Kidney glomerular epithelial cell (primary cell): ENCODE results near the gene ZSWIM9.

Source experiments
- DNase-seq: peaks from one replicate; lab custom pipeline; 2025; lab: John Stamatoyannopoulos, UW

Gene ZSWIM9

GRCh38 chr19:48169939-48170803 lies at the start of gene ZSWIM9, which contains the start of gene LIG1:
TSS of gene ZSWIM9 (plus strand) at chr19:48170680. CDS start at chr19:48171803, 1,123 bp downstream.
TSS of gene LIG1 (minus strand) at chr19:48170344. CDS start at chr19:48165566, 4,778 bp downstream.
- peak; percentile 94 for DNase-seq

DNA sequence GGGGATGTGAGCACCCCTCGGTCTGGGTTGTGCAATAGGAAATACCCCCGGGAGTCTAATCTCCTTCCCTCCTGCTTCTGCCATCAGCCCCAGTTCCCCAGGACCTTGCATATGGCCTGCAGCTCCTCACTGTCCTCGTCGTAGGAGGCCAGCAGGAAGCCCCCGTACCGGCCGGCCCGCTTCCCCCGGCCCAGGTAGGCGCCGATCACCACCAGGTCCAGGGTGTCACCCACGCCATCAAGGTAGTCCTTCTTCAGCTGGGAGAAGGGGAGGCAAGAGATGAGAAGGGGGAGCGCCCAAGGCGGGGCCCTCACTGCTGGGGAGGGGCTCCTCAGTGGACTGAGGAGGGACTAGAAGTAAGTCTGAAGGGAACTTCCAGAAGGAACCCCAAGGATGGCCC lies 49.4 kb upstream of the ZSWIM9 start:
- DNase-seq = no peak

GRCh38 chr19:48121909-48122371 lies 48.5 kb upstream of the ZSWIM9 start:
- no peak for DNase-seq

- no peak for DNase-seq
Observed at GRCh38 chr19:48122421-48122820, 48.1 kb upstream of the ZSWIM9 start.

DNA sequence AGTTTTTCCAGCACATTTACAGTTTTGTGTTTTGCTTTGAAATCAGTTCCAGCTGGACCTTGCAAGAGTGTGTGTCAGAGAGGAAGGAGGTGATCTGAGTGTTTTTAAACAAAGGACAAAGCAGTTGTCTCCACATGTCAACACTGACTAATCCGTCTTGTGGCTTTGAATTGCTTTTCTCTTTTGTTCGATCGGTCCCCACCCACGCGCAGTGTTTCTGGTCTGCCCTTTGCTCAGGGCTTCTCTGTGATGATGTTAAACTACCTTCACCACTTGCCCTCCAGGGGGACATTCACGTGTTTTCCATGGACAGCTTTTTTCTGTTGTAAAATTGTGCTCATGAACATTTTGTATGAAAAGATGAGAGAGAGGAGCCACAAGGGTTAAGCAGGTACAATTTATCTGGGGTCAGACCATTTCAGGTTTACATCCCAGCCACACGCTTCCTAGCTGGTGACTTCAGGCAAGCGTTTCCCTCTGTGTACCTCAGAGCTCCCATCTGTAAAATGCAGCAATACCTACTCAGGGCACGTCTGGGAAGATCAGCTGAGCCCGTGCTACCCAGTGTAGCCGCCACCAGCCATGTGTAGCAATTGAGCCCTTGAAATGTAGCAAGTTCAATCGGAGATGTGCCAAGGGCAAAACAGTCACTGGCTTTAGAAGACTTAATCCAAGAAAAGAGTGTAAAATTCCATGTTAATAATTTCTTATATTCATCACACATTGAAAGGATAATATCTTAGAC lies 46.4 kb upstream of the ZSWIM9 start:
- peak; percentile 33 for DNase-seq

DNA sequence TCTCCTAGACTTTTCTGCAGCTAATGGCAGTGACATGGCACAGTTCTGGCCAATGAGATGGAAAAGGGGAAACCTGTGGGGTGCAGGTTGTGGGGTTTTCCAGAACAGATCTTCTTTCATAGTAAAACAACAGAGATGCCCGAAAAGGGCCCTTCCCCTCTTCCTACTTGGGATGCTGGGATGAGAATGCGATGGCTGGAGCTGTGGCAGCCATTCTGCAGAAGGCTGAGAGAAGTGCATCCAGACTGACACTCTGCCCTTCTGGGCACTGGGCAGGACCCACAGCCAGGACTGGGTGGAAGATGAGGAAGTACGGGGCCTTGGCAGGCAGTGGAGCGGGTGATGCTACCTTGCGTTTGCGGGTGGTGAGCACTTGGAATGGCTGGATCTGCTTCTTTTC lies 42.9 kb upstream of the ZSWIM9 start:
- no peak for DNase-seq

GRCh38 chr19:48133094-48133493 lies 37.4 kb upstream of the ZSWIM9 start:
- no peak for DNase-seq

DNA sequence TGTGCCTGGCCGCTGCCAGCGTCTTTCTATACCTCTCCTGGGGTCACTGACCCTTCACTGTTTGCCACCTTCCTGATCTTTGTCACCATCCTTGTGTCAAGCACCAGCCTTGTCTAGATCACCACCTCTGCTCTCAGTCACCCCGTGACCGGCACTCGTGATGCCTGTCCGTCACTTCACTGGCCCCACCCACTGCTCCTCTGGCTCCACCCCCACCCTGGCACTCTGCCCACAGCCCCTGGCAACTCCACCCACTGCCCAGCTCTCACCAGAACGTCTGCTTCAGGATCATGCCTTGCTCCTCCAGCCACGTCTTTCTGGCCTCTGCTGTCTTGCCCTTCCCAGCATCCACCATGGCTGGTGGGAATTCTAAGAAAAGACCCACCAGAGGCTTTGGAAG lies 35.1 kb upstream of the ZSWIM9 start:
- DNase-seq = no peak

GRCh38 chr19:48136547-48136946 lies 33.9 kb upstream of the ZSWIM9 start:
- no peak for DNase-seq

GRCh38 chr19:48137411-48137810 lies 33.1 kb upstream of the ZSWIM9 start:
- no peak for DNase-seq

DNA sequence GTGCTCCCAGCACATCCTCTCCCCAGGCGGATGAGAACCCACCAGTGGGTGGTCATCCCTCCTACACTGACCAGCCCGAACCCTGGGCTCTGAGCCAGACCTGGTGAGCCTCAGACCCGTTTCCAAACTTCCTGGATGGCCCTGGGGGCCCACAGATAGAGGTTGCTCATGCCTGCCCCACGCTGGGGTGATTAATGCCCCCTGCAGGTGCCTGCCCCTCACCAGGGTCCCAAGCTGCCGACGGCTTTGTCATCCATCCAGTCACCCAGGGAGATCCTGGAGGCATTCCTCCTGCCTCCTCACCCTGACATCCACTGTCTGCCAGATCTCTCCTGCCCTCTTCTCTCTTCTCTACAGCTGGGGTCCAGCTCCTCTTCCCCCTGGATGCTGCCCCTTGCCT lies 31.4 kb upstream of the ZSWIM9 start:
- no peak for DNase-seq

GRCh38 chr19:48147597-48148175 lies 22.8 kb upstream of the ZSWIM9 start:
- DNase-seq = no peak

DNA sequence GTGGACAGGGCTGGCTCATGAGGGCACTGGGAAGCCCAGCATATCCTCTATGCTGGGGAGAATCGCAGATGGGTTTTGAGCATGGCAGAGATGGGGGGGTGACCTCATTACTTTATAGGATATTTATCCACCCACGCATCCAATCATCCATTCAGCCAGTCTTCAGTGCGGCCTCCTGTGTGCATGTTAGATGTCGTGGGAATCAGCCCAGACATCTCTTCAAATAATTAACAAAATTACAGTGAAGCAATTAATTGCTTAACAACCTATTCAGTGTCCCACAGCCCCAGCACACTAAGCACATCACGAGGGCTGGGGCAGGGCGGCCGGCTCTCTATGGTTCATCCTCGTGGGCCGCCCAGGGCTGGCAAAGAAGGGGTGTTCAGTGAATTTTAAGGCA lies 21.9 kb upstream of the ZSWIM9 start:
- no peak for DNase-seq

- DNase-seq = no peak
Observed at GRCh38 chr19:48149430-48149829, 21.1 kb upstream of the ZSWIM9 start.

- DNase-seq = peak; percentile 27
Observed at GRCh38 chr19:48152551-48152950, 17.9 kb upstream of the ZSWIM9 start.

DNA sequence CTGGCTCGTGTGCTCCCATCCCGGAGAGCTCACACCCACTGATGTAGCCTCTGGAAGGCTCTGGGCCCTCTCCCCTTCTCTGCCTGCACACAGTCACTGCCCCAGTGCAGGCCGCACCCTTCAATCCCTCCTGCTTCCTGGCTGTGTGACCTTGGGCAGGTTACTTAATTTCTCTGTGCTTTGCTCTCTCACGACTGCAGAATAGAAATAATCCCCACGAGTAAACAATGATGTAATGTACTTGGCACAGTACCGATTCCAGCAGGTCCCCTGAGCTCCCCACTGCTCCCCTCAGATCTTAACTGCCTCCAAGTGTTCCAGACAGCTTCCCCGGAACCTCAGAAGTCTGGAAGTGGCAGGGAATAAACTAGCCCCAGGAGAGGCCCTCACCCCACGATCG lies 16.5 kb upstream of the ZSWIM9 start:
- DNase-seq = no peak

DNA sequence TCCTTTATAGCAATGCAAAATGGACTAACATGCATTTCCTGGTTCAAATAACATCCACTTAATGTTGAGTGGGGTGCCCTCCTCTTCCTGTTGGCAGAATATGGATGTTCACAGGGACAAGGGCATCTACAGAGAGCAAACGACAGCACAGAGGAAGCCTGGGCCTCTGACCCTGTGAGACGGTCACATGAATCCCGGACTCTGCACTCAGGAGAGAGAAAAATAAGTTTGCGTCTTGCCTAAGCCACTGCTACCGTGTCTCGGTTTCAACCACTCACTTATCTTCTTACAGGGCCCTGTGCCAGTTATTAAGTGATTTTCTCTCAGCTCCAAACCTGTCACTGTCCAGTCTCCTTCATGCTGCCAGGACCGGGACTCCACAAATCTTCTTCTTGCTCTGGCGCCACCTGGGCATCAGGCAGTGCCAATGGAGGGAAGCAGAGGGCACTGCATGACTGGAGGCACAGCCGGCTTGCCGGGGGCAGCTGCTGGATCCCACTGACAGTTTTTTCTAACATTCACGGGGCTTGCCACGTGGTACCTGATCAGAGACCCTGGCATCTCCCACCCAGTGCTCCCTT lies 12.2 kb upstream of the ZSWIM9 start:
- DNase-seq = no peak

GRCh38 chr19:48168689-48169088 lies 1.8 kb upstream of the ZSWIM9 start:
- DNase-seq = no peak

GRCh38 chr19:48169578-48169938 lies 922 bp upstream of the ZSWIM9 start:
- peak; percentile 65 for DNase-seq

GRCh38 chr19:48170817-48171347 lies 402 bp downstream of the ZSWIM9 start:
- no peak for DNase-seq

- DNase-seq = no peak
Observed at GRCh38 chr19:48171710-48172109, 1.2 kb downstream of the ZSWIM9 start.

GRCh38 chr19:48174445-48175030 lies 4.1 kb downstream of the ZSWIM9 start:
- DNase-seq = no peak
